ENCODE measurements around the gene ASAP2.

Gene ASAP2

DNA sequence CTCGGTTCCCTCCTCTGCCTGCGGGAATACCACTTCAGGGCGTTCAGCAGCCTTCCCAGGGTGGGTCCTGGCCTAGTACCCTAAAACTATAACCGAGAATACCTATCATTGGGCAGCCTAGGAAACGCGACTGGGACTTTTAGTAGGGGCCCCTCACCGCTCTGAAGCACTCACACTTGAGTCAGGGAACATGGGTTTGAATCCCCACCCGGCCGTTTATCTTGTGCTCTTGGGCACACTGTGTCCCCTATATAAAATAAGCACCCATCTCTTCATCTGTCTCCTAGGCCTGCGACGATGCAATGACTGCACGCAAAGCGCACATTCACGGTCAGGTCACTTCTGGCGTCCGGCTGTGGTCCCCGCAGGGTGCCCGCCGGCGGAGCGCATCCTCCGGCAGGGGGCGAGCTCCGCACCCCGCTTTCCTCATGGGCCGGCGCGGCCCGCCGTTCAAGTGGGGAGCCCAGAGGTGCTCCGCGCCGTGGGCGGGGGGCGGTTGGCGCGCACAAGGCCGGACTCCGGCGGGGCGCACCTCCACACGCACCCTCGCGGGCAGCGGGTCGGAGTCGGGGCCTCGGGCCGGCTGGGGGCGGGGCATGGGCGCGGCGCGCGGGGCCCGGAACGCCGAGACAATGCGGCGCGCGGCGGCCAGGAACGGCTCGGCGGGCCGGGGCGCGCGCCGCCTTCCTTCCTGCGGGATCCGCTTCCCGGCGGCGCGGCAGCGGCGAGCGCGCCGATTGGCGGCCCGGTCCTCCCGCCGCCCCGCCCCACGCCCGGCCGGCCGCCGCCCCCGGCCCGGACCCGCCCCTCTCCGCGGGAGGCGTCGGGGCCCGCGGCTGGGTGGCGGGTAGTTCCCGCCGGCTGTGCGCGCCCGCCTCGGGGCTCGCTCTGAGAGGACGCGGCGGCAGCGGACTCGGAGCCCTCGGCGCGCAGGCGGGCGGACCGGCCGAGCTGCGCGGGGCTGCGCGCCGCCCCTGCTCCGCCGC, at the start of gene ASAP2:
ASAP2 (plus strand) TSS at position 850 of the 986 bp plus-strand sequence. CDS start 293 bp downstream, outside the sequence.
- DNase-seq (ENCODE audit: low spot score) = peak; percentile 10

DNA sequence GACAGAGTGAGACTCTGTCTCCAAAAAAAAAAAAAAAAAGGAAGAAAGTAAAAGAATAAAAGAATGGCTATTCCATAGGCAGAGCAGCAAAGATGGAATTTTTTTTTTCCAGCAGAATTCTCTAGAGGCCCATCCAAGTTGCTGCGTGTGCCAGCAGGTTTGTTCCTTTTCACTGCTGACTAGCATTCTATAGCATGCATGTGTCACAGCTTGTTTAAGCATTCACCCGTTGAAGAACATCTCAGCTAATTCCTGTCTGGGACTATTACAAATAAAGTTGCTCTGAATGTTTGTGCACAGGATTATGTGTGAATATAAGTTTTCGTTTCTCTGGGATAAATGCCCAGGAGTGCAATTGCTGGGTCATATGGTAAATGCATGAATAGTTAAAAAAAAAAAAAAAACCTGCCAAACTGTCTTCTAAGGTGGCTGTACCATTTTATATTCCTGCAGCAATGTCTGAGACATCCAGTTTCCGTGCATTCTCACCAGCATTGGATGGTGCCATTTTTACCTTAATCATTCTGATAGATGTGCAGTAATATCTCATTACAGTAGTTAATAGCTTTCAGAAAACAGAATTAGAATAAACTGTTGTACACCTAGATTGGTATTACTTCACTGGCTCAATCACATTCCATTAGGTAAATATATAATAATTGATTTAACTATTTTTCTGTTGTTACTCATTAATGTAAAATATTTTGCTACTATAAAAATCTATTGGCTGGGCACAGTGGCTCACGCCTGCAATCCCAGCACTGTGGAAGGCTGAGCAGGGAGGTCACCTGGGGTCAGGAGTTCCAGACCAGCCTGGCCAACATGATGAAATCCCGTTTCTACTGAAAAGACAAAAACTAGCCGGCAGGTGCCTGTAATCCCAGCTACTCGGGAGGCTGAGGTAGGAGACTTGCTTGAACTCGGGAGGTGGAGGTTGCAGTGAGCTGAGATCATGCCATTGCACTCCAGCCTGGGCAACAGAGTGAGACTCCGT, 47.5 kb upstream of the ASAP2 start:
- no peak for DNase-seq (ENCODE audit: low spot score)

DNA sequence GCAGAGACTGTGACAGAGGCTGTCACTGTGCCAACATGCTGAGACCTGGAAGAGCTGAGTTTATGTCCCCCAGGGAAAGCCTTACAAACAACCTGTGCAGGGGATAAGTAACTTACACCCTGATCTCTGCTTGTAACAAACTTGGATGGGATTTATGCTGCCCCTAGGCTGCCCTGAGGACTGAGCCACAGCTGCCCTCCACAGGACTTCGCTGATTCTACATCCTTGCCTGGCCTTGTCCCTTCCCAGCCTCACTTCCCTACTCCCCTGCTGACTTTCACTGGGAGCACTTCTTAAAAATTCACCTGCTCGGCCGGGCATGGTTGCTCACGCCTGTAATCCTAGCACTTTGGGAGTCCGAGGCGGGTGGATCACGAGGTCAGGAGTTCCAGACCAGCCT, 45.9 kb upstream of the ASAP2 start:
- no peak for DNase-seq (ENCODE audit: low spot score)

DNA sequence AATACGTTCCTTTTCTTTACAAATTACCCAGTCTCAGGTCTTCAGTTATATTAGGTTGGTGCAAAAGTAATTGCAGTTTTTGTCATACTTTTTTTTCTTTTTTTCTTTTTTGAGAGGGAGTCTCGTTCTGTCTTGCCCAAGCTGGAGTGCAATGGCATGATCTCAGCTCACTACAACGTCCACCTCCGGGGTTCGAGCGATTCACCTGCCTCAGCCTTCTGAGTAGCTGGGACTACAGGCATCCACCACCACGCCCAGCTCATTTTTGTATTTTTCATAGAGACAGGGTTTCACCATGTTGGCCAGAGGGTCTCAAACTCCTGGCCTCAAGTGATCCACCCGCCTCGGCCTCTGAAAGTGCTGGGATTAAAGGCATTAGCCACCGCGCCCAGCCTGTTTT, 43.8 kb upstream of the ASAP2 start:
- DNase-seq (ENCODE audit: low spot score) = no peak

DNA sequence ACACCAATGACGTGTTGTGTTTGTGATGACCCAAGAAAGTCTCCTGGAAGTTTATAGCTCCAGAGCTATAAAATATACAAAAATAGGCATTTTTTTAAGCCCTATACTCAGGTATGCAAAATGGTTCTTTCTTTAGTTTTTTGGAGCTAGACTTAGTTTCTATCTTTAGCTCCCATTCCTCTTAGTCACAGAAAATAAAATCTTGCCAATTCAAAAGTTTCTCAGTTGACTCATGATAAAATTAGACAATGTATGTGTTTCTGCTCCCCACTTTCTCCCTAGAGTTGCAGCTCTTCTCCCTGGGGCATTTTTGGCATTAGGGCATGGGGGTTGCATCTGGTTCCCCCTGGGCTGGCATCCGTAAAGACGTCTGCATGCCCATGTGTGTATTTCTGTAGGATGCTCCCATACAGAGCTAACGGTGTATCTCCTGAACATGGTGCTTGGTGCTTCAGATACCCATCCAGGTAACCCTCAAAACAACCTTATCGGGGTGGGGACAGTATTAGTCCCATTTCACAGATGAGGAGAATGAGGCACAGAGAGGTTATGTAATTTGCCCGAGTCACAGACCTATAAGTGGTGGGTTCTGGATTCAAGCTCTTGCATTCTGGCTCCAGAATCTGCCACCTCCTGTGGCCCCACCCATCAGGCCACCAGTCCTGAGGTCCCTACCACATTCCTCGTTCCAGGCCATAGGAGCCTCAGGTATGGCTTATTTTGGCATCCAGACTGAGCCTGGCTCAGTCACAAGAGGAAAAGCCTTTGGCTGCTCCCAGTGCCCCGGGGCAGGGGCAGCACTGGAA, 43.1 kb upstream of the ASAP2 start:
- no peak for DNase-seq (ENCODE audit: low spot score)

DNA sequence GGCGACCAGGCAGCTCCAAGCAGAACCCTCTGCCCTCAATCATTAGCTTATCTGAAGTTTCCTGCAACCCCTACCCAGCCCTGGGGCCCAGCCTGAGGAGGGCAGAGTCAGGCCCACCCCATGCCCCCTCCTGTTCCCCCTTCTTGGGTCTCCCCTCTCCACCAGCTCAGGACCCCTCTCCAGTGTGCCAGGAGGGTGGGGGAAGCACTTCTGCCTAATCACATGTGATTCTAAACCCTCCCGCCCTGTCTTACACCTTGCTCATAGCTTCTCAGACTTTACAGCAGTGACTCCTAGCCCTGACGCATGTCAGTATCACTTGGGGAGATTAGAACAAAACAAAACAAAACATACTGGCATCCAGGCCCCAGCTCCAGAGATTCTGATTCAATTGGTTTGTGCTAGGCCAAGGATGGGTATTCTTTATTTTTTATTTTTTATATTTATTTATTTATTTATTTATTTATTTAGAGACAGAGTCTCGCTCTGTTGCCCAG, 42.5 kb upstream of the ASAP2 start:
- no peak for DNase-seq (ENCODE audit: low spot score)

DNA sequence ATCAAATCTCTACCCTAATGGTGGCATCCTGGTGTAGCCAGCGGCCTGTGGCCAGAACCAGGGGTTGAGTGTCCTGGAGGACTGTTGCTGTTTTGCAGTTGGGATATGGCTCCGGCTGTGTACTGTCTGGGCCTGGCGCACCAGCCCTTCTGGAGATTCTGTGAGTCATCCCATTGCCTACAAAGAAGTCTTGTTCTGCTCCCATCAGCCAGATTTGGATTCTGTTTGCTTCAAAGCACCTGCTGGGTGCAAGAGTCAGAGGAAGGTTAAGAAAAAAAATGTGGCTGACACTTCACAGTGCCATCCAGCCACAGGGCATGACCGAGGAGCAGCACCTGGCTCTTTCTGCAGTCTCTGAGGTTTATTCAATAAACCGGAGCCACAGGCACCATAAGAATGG, 41.0 kb upstream of the ASAP2 start:
- no peak for DNase-seq (ENCODE audit: low spot score)

DNA sequence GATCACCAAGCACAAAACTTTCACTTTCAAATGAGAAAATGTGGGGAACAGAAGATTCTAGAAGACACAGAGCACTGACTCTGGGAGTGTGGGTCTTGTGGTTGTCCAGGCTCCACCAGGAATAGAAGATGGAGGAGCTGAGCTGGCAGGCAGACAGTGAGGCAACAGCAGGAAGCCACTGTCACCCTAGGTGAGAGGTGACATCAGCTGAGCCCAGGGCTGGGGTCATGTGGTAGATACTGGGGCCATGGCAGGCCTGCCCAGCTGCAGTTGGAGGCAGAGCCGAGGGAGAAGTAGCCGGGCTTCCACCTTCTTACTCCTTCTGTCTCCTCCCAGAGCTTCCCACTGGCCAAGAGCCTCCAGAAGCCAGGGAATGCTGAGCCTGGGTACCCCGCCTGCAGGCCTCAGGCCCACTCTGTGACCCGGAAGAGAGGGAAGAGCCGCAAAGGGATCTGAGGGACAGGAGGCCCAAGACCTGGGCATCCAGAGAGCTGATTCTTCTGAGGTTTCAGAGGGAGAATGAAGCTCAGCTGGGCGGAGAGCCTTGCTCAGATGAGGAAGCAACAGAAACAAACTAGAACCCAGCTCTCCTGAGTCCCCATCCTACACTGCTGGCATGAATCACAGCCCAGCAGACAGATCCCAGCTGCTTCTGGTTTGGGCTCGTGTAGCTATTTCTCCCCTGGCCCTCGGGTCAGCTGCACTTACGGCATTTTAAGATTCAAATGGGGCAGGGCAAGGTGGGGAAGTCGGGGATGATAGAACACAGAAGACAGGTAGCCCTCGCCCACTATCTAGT, 39.8 kb upstream of the ASAP2 start:
- no peak for DNase-seq (ENCODE audit: low spot score)

DNA sequence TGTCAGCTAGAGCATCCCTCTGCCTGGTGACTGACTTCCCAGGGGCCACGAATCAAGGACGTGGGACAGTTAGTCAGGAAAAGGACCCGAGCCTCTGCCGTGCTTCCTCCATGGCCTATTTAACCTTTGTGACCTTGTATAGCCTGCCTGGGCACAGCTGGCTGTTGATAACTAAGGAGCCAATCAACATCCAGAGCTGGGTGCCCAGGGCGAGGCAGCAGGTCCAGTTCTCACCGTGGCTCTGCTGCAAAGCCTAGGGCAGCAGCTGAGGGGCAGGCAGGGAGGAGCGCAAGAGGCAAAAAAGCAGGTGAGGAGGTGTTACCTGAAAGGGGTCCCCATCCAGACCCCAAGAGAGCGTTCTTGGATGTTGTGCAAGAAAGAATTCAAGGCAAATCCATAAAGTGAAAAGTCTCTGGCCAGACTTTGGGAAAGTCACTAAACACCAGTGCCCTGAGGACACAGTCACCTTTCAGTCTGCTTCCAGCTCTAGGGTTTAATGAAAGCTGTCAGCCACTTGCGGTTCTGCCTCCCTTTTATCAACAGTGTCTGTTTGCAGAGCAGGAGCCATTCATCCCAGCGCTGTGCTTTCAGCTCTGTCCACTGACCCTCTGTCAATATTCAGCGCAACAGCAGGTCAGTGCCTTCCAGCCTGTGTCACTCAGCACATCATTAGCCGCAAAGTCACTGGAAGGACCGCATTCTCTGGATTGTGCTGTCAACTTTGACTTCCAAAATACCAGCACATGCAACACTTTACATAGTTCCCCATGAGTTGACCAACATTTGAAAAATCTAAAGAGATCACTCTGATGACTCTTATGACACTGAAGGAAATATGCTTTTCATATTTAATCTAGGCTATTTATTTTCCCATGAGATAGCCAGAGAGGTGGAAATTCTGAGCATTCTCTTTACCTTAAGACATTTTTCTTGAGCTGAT, 38.6 kb upstream of the ASAP2 start:
- no peak for DNase-seq (ENCODE audit: low spot score)

DNA sequence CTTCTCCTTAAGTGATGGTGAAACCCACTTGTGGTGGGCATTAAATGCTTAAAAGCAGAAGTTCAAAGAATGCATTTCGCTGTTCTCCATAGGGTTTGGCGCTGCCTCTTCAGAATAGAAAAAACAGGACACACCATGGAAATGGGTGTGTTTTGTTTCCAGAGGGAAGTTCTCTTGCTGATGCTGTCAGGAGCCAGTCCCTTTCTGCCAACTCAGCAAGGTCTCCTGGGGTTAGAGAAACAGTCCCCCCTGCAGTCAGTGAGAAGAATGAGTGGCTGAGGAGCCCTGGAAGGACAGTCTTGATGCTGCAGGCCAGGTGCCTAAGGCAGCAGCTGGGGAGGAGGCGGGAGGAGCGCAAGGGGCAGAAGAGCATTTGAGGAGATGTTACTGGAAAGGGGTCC, 37.8 kb upstream of the ASAP2 start:
- no peak for DNase-seq (ENCODE audit: low spot score)

DNA sequence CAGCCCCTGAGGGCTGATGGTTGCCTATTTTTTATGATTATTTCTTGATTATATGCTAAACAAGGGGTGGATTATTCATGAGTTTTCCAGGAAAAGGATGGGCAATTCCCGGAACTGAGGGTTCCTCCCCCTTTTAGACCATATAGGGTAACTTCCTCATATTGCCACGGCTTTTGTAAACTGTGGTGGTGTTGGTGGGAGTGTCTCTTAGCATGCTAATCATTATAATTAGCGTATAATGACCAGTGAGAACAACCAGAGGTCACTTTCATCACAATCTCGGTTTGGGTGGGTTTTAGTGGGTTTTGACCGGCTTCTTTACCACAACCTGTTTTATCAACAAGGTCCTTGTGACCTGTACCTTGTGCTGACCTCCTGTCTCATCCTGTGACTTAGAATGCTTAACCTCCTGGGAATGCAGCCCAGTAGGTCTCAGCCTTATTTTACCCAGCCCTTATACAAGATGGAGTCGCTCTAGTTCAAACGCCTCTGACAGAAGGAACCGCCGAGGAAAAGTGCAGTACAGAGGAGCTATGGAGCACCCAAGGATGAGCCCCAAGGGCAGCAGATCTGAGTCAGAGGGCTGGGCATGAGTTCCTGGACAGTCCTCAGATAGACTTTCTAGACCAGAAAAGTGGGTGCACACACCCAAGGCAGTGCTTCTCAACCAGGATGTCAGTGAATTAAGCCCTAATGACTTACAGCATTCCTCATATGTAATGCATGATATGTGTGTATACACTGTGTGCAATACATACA, 37.1 kb upstream of the ASAP2 start:
- DNase-seq (ENCODE audit: low spot score) = no peak

DNA sequence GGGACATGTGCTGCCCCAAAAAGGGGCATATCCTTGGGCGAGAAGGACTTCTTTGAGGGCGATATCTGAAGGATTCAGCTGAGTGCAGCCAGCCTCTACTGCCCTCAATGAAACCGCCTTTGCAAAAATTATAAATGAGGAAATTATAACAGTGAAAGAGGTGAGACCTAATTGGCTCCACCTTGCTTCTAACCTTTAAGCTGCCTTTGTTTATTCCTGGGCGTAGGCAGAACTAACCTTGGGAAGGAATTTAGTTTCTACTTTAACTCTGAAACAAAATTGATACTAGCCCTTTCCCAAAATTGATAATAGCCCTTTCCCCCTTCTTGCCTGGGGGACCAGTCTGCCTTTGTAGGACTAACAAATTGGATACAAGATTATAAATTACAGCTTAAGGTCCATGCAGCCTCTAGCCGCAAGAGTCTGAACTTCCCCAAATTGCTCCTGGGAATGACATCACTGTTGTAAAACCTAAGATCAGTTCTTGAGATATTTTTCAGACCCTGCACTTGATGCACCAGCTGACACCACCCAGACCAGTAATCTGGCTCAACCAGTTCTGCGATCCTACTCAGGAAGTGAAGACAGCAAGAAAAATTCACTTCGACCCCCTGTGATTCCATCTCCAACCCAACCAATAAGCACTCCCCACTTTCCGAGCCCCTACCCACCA, 36.0 kb upstream of the ASAP2 start:
- DNase-seq (ENCODE audit: low spot score) = no peak

DNA sequence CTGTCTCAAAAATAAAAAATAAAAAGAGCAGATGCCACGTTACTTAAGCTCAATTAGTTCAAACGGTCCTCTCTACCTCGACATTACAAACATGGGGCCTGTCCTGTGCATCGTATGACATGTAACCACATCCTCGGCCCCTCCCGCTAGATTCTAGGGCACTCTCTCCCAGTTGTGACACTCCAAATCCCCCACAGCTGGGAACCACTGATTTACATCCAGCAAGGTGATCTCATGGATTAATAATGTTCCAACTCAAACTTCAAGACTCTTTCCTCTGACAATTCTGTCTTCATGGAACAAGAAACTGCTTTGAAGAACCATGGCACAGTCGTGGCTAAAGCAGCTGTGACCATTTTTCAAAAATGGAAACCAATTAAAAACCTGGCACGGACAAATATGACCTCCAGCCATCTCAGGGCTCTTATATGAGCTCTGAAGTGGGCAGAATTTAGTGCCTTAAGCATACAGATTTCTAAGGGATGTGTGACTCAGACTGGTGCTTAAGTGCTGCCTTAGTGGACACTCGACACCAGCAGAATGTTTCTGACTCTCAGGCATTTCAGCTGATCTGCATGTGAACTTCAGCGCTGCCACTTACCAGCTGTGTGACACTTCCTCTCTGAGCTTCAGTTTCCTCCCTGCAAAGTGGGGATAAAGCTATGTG, 31.7 kb upstream of the ASAP2 start:
- no peak for DNase-seq (ENCODE audit: low spot score)

DNA sequence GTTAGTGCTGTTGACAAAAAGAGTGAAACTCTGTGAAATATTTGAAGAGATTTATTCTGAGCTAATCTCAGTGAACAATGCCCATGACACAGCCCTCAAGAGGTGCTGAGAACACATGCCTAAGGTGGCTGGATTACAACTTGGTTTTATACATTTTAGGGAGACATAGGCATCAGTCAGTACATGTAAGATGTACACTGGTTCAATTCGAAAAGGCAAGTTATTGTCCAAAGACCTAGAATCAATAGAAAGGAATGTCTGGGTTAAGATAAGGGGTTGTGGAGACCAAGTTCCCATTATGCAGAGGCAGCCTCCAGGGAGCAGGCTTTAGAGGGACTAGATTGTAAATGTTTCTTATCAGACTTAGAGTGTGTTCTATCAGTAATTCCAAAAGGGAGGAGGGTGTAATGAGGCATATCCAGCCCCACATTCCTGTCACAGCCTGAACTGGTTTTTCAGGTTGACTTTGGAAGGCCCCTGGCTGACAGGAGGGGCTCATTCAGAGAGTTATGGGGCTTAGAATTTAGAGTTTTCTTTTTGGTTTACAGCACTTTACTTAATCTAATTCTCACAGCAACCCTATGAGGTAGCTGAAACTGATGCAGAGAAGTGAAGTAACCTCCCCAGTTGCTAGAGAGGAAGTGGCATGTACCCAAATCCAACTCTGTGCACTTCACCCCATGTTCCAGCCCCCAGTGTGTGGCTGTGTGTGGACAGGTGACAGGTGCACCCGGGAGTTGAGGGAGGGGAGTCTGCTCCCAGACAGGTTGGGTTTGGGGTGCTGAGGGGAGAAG, 28.3 kb upstream of the ASAP2 start:
- DNase-seq (ENCODE audit: low spot score) = no peak

DNA sequence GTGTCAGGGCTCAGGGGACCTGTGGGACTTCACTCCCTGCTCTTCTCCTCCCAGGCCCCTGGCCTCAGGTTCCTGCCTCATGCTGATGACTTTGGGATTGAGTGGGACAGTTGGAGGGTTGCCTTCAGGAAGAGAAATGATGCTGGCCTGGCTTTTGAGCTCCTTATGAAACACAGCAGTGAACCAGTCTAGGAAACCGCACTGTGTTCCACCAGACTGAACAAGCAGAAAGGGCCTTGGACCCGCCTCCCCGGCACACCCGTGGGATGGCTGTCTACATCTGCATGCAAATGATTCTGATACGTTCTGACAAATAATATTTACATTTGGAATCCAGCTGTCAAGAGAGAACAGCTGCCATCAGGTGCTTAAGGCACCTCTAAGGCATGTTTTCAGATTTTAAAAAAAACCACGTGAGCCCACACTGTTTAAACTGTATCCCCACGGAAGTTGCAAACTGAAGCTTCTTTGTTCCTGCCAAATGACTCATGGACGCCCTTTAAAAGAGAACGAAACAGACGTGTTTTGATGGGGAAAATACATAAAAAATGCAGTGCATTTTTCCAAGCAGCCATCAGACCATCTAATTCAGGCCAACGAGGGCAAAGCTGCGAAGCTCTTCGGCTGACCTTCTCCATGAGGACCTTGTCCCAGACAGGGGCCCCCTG, 27.6 kb upstream of the ASAP2 start:
- DNase-seq (ENCODE audit: low spot score) = no peak

DNA sequence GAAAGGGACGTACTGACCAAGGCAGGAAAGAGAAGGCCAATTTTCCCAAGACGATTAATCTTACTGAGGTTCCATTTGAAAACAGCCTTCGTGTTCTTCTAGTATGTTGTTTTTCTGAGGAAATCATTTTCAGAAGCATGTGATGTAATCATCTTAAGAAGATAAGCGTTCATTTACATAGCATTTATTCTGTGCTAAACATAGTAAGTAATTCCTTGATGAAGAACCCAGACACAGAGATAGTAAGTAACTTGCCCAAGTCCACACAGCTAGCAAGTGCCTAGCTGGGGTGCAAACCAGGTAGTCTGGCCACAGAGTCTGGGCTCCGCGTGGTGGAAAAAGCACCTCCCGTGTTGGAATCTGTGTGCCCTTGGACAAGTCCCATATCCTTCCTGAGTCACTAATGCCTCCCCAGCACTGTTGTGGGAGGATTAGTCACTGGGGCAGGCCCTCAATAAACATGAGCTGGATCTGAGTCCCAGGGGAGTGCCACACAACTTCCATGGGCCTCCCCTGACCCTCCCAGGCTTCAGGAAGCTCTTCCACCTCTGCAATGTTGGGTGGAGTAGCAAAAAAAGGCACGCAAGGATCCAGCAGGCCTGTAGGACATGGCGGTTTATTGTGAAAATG, 26.9 kb upstream of the ASAP2 start:
- no peak for DNase-seq (ENCODE audit: low spot score)
